Measurements from ENCODE around the gene TMEM163.
A peak's percentile ranks its signal among the peaks of the same experiment; 100 is the strongest.

Gene TMEM163

DNA sequence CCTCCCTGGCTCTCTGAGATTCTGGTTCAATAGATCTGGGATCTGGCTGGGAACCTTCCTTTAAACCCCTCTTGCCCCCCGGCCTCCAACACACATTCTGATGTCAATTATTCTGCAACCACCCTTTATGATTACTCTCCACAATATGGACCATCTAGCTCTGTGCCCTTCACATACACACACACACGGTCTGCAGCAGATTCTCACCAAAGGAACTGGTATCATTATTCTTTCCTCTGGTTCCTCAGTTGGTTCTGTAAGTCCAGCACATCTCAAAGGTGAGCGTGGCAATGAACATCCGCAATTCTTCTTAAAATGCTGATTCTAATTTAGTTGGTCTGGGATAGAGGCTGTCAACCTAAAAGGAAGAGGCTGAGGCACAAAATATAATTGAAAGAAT is 2.8 kb upstream of the TMEM163 start:
- no peak for DNase-seq

DNA sequence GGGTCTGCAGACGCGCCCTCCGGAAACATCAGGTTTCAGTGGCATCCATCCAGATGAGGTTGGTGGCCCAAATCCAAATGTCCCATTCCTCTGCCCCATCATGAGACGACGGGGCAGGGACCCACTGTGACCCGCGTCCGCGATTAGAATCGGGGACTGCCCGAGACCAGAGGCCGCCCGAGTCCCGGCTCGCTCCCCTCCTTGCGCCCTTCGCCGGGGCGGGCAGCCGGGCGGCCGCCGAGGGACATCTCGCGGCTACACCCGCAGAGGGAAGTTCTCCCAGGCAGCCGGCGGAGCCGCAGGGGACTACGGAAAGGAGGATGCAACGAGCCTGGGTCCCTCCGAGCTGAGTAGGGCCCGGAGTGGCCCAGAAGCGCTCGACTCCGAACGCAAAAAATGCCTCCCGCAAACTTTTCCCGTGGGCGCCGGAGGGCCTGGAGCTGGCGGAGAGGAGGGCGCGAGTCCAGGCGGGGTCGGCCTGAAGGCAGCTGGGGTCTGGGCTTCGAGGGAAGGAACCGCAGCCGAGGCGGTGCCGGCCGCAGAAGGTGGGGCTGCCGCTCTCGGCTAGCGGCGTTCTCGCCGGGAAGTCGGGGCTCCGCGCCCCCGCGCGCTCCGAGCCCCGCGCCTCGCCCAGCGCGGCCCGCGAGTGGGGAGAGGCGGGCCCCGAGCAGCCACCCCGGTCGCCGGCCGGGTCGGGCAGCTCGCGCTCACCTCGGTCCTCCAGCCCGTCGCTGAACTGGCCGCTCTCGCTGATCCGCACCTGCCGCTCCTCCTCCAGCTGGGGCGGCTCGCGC is 580 bp downstream of the TMEM163 start:
- DNase-seq: peak; percentile 57

DNA sequence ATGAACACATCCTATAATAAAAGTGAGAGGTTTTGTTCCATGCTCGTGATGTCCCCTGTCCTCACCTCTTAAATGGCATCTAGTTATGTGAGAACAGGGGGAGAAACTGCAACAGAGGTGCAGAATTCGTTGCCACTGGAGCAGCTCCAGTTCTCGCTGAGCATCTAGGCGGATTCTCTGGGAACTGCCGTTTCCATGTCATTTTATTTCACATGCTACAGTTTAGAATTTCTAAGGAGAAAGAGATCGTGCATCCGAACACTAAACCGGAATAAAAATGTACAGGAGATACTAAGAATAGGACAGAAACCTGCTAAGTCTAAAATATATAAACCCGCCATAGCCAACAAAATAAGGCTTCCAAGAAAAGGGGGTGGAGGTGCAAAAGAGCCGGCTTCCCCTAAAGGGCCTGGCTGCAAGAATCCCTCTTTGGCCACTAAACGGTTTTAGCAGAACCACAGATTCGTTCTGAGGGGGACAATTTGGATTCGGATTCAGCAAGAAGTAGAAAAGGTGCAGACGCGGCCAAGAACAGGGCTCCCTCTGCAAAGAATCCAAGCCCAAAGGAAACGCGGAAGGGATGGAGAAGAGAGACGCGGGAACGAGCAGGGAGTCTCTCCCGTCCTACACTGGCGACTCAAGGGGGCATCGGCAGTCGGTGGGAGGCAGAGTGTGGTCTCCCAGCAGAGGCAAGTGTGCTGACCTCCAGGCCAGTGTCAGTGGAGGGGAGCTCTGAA is 1.3 kb downstream of the TMEM163 start:
- DNase-seq: no peak

DNA sequence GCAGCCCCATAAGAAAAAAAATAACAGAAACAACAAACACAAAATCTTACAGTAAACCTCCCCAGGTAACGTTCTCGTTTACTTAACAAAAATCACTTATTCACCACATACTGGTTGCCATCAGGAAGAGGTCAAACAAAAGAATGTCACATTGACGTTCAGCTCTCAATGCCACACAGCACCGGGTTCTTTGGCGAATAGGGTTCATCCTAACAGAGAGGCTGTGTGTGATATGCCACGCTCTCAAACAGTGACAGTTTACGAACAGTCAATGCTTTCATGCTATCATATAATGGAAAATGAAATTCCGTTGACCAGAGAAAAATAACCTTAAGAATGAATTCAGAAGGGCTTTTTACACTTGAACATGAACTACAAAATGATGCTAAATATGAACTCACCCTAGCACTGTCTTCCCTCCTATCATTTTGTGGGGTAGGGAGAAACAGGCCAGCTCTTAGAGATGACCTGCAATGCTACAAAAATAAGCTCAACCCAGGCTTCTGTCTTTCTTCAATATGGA is 2.0 kb downstream of the TMEM163 start:
- DNase-seq: no peak

DNA sequence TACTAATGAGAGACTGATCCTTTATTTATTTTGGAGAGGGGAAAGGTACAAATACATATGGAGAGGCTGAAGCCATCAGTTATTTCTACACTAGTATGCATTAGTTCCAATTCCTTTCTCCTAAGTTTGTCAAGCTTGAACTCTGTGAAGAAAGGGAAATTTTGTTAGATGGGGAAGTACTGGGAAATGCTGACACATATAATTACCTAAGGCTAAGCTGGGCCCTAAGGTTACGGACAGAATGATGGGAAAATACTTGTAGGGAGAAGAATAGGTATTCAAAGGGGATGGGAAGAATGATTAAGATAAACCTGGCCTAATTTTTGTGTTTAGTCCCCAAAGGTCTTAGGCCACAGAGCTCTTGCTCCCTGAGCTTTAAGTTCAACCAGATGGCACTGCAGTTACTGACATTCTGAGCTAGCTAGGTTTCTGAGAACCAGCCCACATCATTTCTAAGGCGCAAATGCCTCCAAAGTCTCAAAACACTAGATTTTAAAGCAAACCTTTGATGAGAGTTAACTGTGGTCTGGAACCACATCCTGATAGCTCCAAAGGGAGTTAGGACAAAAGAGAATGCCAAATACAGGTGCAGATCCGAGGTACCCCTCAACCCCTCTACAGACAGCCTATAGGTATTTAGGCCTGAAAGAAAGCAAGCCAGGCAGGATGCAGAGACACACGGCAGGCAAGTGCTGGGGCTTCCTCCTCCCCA is 2.7 kb downstream of the TMEM163 start:
- no peak for DNase-seq

DNA sequence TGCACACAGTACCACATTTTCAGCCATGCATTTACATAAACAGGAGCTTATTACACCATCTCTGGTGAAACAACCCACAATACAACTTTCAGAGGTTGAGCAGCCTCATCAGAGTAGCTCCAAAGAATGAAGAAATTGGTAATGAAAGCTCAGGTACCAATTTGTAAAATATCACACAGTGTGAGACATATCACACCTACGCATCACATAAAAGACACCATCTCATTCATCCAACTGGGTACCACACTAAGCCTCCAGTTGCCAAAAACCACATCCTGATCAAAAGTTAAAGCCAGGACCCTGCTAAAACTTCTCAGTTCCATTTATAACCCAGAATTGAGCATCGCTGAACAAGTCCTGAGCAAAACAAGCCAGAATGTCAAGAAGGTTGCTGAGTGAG is 4.6 kb downstream of the TMEM163 start:
- no peak for DNase-seq

DNA sequence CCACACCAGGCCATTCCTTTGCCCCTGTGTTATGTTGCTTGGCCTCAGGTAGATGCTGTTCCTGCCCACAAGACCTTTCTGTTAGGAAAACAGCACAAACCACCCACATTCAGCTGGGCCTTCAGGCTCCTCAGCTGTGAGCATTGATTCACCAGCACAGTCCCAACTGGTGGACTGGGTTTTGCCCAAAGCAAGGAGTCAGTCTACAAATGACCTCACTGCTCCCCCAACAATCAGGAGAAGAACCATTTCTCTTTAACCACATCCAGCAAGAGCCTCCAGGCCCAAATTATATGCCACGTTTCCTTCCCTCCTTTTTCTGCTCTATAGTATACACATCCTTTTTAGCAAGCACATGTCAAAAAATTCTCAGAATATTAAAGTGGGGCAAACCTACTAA is 5.2 kb downstream of the TMEM163 start:
- no peak for DNase-seq

DNA sequence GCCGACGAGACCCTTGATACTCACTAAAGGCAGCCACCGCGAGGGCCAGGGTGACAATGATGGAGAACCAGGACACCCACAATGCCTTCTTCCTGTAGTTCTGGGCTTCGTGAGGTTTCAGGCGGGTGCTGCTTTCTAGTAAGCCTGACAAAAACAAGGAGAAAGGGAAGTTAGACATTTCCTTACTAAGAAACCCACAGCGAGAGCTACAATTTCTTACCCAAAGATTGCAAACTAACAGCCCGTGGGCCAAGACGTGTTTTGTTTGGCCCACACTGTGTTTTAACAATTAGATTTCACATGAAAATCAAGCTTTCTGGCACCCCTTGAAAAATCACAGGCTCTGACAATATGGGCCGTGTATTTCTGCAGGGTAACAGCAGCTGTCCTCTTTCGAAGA is 5.6 kb downstream of the TMEM163 start:
- DNase-seq: no peak

DNA sequence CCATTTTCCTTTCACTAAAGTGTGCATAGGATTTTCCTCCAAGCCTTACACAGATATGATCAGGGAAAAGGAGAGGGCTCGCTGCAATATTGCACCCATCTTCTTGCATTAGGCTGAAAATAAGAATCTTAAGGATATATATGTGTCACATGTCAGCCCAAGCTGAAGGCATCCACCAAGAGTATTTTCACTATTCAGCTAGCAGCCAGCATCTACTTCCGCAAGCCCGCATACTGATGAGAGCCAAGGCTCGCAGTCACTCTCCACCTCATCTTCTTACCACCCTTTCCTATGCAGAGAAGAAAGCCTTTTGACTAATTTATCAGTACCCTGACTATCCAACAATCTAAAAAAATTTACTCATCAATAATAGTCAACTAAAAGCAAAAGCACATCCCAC is 6.1 kb downstream of the TMEM163 start:
- DNase-seq: no peak

DNA sequence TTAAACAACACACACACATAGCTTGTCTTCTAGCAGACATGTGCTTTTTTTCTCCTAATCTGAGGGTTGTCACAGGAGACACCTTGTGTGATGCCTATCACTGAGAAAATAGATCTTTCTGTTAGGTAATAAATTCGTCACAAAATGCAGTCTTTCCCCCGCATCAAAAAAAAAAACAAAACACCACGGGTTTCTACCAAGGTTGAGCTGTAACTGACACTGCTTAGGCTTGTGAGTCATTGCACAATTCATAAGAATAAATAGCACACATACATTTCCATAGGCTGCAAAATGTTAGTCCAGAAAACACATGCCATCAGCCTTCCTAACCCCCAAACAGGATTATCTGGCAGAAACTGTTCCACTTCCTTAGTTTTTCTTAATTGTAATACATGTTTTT is 6.5 kb downstream of the TMEM163 start:
- DNase-seq: no peak

DNA sequence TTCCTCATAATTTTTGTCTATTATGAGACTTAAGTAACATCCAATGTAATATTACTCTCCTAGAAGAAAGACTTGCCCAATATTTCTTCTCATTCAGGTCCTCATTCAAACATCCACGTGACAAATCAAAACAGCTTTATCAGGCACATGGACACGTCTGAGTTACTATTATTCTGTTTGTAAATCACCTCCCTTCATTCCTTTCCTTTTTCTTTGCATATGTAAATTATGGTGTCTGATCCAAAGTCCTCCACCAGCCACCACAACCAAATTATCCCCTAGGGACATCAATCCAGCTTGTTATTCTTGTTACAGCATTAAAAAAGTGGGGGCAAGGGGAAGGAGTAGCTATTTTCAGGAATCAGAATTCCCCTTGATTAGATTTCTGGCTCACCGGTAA is 7.1 kb downstream of the TMEM163 start:
- no peak for DNase-seq

DNA sequence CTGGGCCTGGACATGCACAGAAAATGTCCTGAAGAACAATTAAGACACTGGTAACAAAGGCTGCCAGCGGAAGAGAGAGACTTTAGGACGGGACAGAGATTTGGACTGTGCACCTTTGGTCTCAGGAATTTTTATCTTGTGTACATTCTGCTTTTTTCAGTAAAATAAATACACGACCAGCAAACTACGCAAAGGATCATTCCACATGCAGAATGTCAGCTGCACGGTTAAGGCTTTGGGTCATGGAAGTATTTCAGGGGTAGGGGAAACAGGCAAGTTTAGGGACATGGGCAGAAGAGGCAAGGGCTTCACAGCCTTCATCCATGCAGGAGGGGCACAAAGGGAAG is 11.5 kb downstream of the TMEM163 start:
- no peak for DNase-seq

DNA sequence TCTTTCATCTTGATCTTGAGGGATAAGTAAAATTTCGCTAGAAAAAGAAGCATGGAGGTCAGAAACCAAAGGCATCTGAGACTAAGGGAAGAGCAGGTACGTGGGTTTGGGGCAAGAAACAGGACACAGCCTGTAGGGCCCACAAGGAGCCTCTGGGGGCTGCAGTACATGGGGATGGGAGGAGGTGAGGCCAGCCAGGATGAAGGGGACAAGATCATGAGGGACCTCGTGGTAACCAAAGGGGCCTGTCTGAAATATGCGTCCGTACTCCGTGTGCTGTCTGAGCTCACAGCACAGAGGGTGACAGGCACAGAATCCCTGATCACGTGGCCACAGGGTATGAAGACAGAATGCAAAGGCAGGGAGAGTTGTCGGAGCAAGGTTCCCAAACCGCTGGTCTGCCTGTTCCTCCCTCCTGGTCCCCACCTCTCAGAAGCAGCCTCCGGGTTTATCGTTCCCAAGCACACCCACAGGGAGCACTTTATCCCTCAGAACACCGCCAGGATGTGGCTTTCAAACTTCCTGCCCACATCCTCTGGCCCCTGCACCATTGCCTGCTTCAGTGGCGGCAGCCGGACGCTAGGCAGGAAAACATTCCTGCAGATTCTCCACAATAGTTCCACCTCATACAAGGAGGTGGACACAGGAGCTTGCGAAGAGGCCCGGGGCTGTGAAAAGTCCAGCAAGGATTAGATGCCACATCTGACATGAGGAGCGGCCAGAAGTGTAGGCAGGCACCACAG is 12.0 kb downstream of the TMEM163 start:
- DNase-seq: no peak

DNA sequence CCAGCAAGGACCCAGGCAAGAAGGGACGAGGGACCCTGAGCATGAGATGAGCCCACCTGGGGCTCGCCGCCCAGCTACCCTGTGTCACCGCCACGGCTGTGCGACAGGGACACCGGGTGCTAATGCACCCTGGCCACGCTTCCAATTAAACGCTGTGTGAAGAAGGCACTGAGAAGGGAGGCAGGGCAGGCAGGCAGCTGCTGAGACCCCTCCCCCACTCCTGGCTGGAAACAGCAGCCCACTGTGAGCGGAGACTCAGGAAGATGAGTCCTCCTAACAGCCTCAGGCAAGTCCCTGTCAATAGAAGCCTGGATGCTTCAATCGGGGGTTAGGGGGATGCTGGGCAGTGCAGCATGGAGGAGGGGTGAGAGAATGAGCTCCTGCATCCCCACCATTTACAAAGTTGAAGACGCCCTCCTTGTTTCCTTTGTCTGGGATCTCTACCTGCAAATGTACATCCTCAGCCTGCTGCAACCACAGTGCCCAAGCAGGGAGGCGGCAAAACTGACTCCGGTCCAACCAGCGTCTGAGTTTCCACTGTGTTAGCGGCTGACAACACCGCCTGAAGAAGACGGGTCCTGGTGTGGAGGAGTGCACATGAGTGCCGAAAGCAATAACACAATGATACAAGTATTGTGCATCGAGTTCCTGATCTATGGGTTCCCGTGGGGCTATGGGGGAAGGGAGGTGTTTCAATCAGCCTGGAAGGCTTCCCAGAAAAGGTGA is 12.8 kb downstream of the TMEM163 start:
- no peak for DNase-seq

DNA sequence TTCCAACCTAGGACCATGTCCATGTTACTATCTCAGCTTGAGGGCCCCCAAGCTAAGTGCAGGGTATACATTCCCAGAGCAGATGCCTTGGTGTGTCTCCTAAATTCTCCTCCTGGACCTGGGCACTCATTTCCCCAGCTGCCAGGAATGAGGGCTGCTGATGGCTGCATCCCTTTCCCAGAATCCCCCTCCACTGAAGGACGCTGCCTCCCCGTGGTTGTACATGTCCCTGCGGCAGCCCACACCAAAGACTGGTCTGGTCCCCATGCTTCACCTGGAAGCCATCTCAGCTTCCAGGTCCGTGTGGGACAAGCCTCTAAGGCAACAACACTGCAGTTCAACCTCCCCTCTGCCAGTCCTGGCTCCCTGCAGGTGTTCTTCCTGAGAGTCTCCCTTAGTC is 14.6 kb downstream of the TMEM163 start:
- DNase-seq: no peak

DNA sequence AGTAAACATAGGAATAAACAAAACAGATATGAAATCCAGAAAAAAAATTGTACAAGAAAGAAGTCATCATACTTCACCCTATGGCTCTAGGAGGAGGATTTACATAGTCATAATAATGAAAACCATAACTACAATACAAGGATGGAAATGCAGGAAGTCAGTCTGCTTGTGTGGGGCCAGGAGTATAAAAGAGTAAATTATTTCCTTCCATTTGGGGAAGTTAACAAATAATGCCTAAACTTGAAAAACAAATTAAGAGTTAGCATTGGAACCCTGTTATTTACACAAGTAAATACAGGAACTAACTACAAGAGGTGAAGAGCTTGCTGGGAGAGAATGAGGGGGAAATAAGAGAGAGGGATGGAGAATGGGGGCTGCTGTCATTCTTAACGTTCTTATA is 15.4 kb downstream of the TMEM163 start:
- no peak for DNase-seq

DNA sequence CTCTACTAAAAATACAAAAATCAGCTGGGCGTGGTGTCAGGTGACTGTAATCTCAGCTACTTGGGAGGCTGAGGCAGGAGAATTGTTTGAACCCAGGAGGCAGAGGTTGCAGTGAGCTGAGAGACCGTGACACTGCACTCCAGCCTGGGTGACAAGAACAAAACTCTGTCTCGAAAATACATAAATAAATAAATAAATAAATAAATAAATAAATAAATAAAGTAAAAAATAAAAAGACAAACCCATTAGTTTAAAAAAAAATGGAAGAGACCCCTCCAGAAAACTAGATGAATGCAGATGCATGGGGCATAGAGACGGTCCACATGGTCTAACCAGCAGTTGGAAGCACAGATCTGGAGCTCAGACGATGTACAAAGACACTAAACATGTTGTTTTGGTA is 18.1 kb downstream of the TMEM163 start:
- no peak for DNase-seq

DNA sequence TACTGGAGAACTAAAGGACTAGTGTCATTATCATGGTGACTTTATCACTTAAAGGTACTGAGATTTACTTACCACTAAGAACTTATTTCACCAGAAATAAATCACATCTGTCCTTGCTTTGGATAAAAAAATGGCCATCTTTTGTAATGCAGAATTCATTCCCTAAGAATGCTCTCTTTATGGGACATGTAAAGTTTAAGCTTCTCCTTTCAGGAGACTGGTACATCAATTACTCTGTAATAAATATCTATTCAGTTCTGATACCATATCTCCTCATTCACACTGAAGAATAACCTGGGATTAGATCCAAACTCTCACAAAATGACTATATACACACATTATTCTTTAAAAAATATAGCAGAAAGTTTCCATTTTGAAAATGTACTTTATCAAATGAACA is 24.4 kb downstream of the TMEM163 start:
- DNase-seq: no peak

DNA sequence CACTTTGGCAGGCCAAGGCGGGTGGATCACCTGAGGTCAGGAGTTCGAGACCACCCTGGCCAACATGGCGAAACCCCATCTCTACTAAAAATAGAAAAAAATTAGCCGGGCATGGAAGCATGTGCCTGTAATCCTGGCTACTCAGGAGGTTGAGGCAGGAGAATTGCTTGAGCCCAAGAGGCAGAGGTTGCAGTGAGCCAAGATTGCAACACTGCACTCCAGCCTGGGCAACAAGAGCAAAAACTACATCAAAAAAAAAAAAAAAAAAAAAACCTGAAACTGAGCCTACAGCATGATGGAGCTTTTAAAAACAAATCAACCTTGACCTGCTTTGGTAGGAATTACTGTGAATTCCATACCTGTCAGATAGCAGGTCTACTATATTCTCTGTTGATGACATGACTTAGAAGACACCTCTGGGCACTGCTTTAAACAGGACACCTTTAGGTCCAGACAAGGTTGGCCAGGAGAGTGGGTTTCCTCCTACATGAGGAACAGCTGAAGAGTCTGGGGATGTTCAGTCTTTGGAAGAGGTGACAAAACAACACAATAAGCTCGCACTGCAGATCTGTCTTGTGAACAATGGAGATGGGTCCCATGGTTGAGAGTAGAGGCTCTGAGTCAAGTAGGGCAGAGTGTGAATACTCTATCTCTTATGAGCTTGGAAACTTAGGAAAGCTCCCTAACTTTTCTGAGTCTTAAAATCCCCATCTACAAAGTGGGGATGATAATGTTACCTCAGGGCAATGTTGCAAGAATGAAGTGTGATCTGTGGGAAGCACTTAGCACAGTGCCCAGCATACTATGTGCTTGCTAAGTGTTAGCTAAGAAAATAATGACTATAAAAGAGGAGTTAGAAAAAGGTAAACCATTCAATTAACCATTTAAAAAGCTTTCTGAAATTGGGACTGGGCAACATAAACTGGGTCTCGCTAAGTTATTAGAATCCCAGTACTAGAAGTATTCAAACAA is 25.2 kb downstream of the TMEM163 start:
- DNase-seq: no peak

DNA sequence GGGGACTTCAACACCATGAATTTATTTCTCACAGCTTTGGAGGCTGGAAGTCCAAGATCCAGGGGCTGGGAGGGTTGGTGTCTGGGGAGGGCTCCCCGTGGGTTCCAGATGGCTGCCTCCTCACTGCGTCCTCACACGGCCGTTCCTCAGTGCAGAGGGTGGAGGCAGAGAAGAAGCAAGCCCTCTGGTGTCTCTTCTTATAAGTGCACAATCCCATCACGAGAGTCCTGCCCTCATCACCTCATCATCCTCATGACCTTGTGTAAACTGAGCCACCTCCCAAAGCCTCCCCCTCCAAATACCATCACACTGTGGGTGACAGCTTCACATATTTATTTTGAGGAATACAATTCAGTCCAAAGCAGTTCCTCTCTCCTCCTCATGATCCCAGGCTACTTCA is 26.3 kb downstream of the TMEM163 start:
- DNase-seq: no peak

DNA sequence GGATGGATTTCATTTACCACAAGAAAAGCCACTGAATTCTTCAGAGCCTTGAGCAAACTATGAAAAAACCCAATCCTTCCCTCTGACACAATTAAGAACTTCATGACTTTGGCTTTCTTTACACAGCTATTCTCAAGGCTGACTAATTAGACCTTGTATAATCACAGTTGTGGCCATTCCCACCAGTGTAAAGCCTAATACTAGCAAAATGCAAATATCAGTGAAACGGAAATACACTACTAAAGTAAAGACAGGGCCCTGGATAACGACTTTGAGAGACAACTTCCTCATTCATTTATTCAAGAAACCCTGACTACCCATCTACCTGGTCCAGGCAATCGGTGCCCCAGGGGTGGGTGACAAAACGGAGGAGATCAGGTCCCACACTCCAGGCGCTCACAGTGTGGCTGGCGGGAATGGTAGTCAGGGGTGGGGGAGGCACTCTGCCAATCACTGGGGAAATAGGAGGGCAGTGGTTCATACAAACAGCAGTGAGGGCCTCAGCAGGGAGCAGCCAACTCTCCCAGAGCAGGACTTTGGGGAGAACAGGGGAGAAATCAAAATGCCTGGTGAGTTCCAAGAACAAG is 28.1 kb downstream of the TMEM163 start:
- DNase-seq: no peak
